Trophoblast cell (in vitro differentiated cells and primary cell): Measurements from ENCODE around the gene RHEB.

Experiments
- DNase-seq, 2 donors: peaks; one replicate each; pipeline ENCODE4 v3.0.0-alpha.2; 2016
- H2AFZ ChIP-seq: 2 replicates; pipeline ENCODE4 v1.6.1; 2013; ENCODE audit warnings: low read length, moderate library complexity, mild to moderate bottlenecking; ENCODE audit not compliant: insufficient read depth, poor library complexity
- H2AK5ac ChIP-seq: 2 replicates; pipeline ENCODE4 v1.6.1; 2013; ENCODE audit warnings: mild to moderate bottlenecking, low read length
- H2BK120ac ChIP-seq: 2 replicates; pipeline ENCODE4 v1.6.1; 2013; ENCODE audit warnings: low read length, mild to moderate bottlenecking, moderate library complexity; ENCODE audit not compliant: insufficient read depth, poor library complexity
- H2BK12ac ChIP-seq: 2 replicates; pipeline ENCODE4 v1.6.1; 2013; ENCODE audit warnings: mild to moderate bottlenecking, low read length, moderate library complexity
- H2BK5ac ChIP-seq: 2 replicates; pipeline ENCODE4 v1.6.1; 2013; ENCODE audit warnings: low read length, low read depth, moderate library complexity, mild to moderate bottlenecking; ENCODE audit not compliant: poor library complexity
- H3K14ac ChIP-seq: 2 replicates; pipeline ENCODE4 v1.6.1; 2013; ENCODE audit warnings: mild to moderate bottlenecking, low read length
- H3K18ac ChIP-seq: 2 replicates; pipeline ENCODE4 v1.6.1; 2013; ENCODE audit warnings: mild to moderate bottlenecking, low read length
- H3K23ac ChIP-seq: 2 replicates; pipeline ENCODE4 v1.6.1; 2013; ENCODE audit warnings: low read length
- H3K27ac ChIP-seq: 2 replicates; pipeline ENCODE4 v1.5.1; 2013; ENCODE audit warnings: low read depth, mild to moderate bottlenecking, inconsistent platforms, low read length, moderate library complexity
- H3K27me3 ChIP-seq: 2 replicates; pipeline ENCODE4 v1.6.1; 2013; ENCODE audit warnings: inconsistent platforms, mild to moderate bottlenecking, low read length, moderate library complexity; ENCODE audit not compliant: insufficient read depth
- H3K36me3 ChIP-seq, 2 experiments: 1 replicate in 1 of 2; 2 replicates in 1 of 2; pipeline ENCODE4 v1.6.1; 2013; ENCODE audit warnings: low read length in 2 of 2, mild to moderate bottlenecking in 2 of 2, moderate library complexity in 1 of 2; ENCODE audit not compliant: insufficient read depth in 2 of 2, control insufficient read depth in 1 of 2
- H3K4ac ChIP-seq: 2 replicates; pipeline ENCODE4 v1.6.1; 2013; ENCODE audit warnings: low read depth, mild to moderate bottlenecking, low read length, moderate library complexity
- H3K4me1 ChIP-seq, 2 experiments: 1 replicate in 1 of 2; 2 replicates in 1 of 2; pipeline ENCODE4 v1.6.1; 2013; ENCODE audit warnings: low read length in 2 of 2, mild to moderate bottlenecking in 2 of 2, moderate library complexity in 1 of 2; ENCODE audit not compliant: insufficient read depth in 2 of 2, control insufficient read depth in 1 of 2
- H3K4me2 ChIP-seq: 2 replicates; pipeline ENCODE4 v1.6.1; 2013; ENCODE audit warnings: inconsistent platforms, mild to moderate bottlenecking, low read length, moderate library complexity
- H3K4me3 ChIP-seq: 2 replicates; pipeline ENCODE4 v1.5.1; 2013; ENCODE audit warnings: mild to moderate bottlenecking, low read depth, low read length, inconsistent platforms
- H3K79me1 ChIP-seq: one replicate; pipeline ENCODE4 v1.6.1; 2013; ENCODE audit warnings: low read length
- H3K79me2 ChIP-seq: 2 replicates; pipeline ENCODE4 v1.6.1; 2013; ENCODE audit warnings: low read length, mild to moderate bottlenecking; ENCODE audit not compliant: control insufficient read depth, insufficient read depth, poor library complexity
- H3K9ac ChIP-seq: 2 replicates; pipeline ENCODE4 v1.6.1; 2013; ENCODE audit warnings: mild to moderate bottlenecking, low read length
- H3K9me3 ChIP-seq: 2 replicates; pipeline ENCODE4 v1.6.1; 2013; ENCODE audit warnings: low read depth, mild to moderate bottlenecking, control low read depth, inconsistent platforms, low read length; ENCODE audit not compliant: insufficient read depth
- H4K12ac ChIP-seq: 2 replicates; pipeline ENCODE4 v1.6.1; 2013; ENCODE audit warnings: low read depth, mild to moderate bottlenecking, low read length, moderate library complexity
- H4K8ac ChIP-seq: 2 replicates; pipeline ENCODE4 v1.6.1; 2013; ENCODE audit warnings: low read depth, mild to moderate bottlenecking, low read length, moderate library complexity
- H4K91ac ChIP-seq: one replicate; pipeline ENCODE4 v1.6.1; 2013; ENCODE audit warnings: low read depth, mild to moderate bottlenecking, low read length, moderate library complexity
- WGBS: extraction: QIAGEN DNeasy Blood & Tissue Kit; methylation state at CpG from one replicate; pipeline ENCODE4 v1.1.7; 2013; ENCODE audit warnings: missing lambda C conversion rate; ENCODE audit not compliant: insufficient read length, insufficient coverage; ENCODE audit errors: extremely low coverage; 5-methylcytosine and 5-hydroxymethylcytosine counted together

The RHEB gene

DNA sequence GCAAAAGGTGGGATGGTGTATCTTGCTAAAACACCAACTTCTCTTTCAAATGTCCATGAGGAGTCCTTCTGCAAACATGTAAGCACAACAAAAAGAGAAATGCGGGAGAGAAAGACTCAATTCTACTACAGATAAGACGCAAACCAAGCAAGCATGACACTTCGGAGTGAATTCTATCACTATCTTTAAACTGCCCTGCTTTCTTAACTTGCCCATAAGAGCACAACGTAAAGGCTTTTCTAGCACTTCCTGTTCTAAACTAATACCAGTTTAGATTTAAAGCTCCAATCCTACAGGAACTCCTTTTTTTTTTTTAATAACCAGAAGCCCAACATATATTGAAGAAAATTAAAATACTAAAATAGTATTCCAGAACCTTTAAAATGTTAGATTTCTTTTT, 8.4 kb downstream of the RHEB start:
- H3K4ac ChIP-seq: peak overlapping the region; percentile 85
- no peak overlapping the region for H3K14ac ChIP-seq
- H4K91ac ChIP-seq: no peak overlapping the region
- DNase-seq: no peak
- no peaks in the 10 kb centered on the region for H3K79me1 ChIP-seq
- H3K23ac ChIP-seq: no peak overlapping the region
- H2AK5ac ChIP-seq: no peak overlapping the region
- no peak overlapping the region for H2AFZ ChIP-seq
- no peak overlapping the region for H2BK5ac ChIP-seq
- H3K27me3 ChIP-seq: no peaks in the 10 kb centered on the region
- peaks cover 0 to 5% of the 10 kb centered on the region in 2 experiments for H3K4me1 ChIP-seq
- no CpG with 5 or more reads among the region's 4 CpGs for WGBS
- H3K9ac ChIP-seq: no peak overlapping the region
- H4K12ac ChIP-seq: no peak overlapping the region
- H3K4me3 ChIP-seq: no peak overlapping the region
- peaks cover 24% of the 10 kb centered on the region for H3K79me2 ChIP-seq
- no peak overlapping the region for H3K18ac ChIP-seq
- H3K36me3 ChIP-seq: no peaks in the 10 kb centered on the region
- H2BK120ac ChIP-seq: no peak overlapping the region
- no peak overlapping the region for H3K4me2 ChIP-seq
- no peak overlapping the region for H3K27ac ChIP-seq
- no peaks in the 10 kb centered on the region for H3K9me3 ChIP-seq
- no peak overlapping the region for H2BK12ac ChIP-seq
- H4K8ac ChIP-seq: no peak overlapping the region

DNA sequence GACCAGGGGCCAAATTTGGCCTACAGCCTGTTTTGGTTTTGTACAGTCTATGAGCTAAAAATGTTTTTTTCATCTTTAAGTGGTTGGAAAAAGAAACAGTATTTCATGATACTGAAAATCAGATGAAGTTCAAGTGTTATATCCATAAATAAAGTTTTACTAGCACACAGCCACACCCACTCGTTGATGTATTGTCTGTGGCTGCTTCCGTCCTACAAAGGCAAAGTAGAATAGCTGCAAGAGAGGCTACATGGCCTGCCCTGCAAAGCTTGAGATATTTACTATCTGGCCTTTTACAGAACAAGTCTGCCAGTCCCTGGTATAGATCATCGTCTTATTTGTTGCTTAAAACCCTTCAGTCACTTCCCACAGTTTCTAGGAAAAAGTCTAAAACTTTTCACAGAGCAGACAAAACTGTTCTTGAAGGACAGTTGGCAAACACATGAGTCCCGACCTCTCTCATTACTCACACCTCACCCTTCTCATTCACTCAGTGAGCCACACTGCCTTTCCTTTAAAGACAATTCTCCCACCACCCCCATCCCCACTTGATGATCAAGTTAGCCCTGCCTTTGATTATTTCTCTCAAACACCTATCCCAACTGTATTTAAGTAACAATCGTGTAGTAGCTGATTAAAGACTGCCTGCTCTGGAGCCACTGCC, 9.9 kb downstream of the RHEB start:
- no peaks in the 10 kb centered on the region for H3K36me3 ChIP-seq
- no peak overlapping the region for H3K9ac ChIP-seq
- H3K27ac ChIP-seq: no peak overlapping the region
- no peak overlapping the region for H3K18ac ChIP-seq
- H3K79me2 ChIP-seq: peaks cover 23% of the 10 kb centered on the region
- no peak overlapping the region for H3K4me3 ChIP-seq
- no peak overlapping the region for H3K4me2 ChIP-seq
- H2BK5ac ChIP-seq: no peak overlapping the region
- no CpG with 5 or more reads among the region's 5 CpGs for WGBS
- no peaks in the 10 kb centered on the region for H3K27me3 ChIP-seq
- peaks cover 0 to 3% of the 10 kb centered on the region in 2 experiments for H3K4me1 ChIP-seq
- H3K4ac ChIP-seq: peak overlapping the region; percentile 73
- H2BK12ac ChIP-seq: no peak overlapping the region
- H3K79me1 ChIP-seq: no peaks in the 10 kb centered on the region
- no peak overlapping the region for H2AK5ac ChIP-seq
- no peaks in the 10 kb centered on the region for H3K9me3 ChIP-seq
- no peak overlapping the region for H3K23ac ChIP-seq
- H3K14ac ChIP-seq: no peak overlapping the region
- no peak overlapping the region for H4K8ac ChIP-seq
- H4K12ac ChIP-seq: no peak overlapping the region
- no peak for DNase-seq
- no peak overlapping the region for H2AFZ ChIP-seq
- no peak overlapping the region for H2BK120ac ChIP-seq
- no peak overlapping the region for H4K91ac ChIP-seq

DNA sequence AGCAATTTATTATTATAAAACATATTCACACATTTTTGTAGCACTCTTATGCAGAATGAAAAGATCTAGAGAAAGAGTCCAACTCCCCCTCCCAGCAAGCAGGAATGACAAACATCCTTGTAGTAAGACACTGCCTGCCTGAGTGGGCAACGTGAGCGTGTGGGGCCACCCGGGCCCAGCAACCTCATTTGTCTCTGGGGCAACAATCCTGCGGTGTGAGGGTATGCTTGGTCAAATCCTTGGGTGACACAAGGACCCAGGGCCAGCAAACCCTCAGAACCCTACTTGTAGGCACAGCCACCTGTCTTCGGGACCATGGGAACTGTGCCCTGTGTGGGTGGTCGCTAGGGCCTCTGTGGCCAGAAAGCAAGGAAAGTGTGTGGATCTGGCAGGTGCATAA, 10.7 kb downstream of the RHEB start:
- Histone ChIP-seq H3K4me1 (peaks cover 0 to 3% of the 10 kb centered on the region in 2 experiments), H3K27ac (no peak overlapping the region), H2BK12ac (no peak overlapping the region), H4K12ac (no peak overlapping the region), H4K91ac (no peak overlapping the region), H2BK5ac (no peak overlapping the region), H2AK5ac (no peak overlapping the region), H3K27me3 (no peaks in the 10 kb centered on the region), H2BK120ac (no peak overlapping the region), H3K79me1 (no peaks in the 10 kb centered on the region), H3K4me3 (no peak overlapping the region), H4K8ac (no peak overlapping the region), H3K14ac (no peak overlapping the region), H3K4ac (peak overlapping the region; percentile 73), H3K79me2 (peaks cover 21% of the 10 kb centered on the region), H2AFZ (no peak overlapping the region), H3K9ac (no peak overlapping the region), H3K4me2 (no peak overlapping the region), H3K9me3 (no peaks in the 10 kb centered on the region), H3K36me3 (no peaks in the 10 kb centered on the region), H3K23ac (no peak overlapping the region), H3K18ac (no peak overlapping the region)
- WGBS: no CpG with 5 or more reads among the region's 6 CpGs
- no peak for DNase-seq

DNA sequence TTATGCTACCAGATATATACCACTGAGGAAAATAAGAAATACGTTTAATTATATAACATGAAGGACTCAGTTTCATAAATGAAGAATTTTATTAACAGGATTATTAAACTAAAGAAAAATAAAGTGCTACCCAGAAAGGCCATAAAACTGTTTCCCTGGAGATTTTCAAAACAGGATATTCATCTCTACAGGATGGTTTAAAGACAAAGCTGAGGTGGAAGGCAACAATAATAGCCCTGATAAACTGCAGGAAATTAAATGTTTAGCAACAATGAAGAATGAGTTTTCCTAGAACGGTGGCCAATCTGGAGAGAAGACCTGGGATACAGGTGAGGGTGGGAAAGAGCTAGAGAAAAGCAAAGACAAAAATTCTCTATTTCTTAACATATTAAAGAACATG, 11.9 kb downstream of the RHEB start:
- Histone ChIP-seq H3K4me3 (no peak overlapping the region), H3K4ac (peak overlapping the region; percentile 59), H3K36me3 (no peaks in the 10 kb centered on the region), H3K79me1 (no peaks in the 10 kb centered on the region), H2AK5ac (no peak overlapping the region), H3K4me2 (no peak overlapping the region), H3K9me3 (no peaks in the 10 kb centered on the region), H3K79me2 (peaks cover 26% of the 10 kb centered on the region), H4K91ac (no peak overlapping the region), H3K14ac (no peak overlapping the region), H3K4me1 (peaks cover 0 to 3% of the 10 kb centered on the region in 2 experiments), H2BK12ac (no peak overlapping the region), H2BK5ac (no peak overlapping the region), H3K9ac (no peak overlapping the region), H2BK120ac (no peak overlapping the region), H3K27ac (no peak overlapping the region), H4K12ac (no peak overlapping the region), H3K27me3 (no peaks in the 10 kb centered on the region), H3K18ac (no peak overlapping the region), H3K23ac (no peak overlapping the region), H2AFZ (no peak overlapping the region), H4K8ac (no peak overlapping the region)
- no peak for DNase-seq
- WGBS: no CpG with 5 or more reads among the region's 2 CpGs
